Peyer's patch (tissue), 4 donors: ENCODE results near the gene PLCL2.

Source experiments
- CTCF ChIP-seq, 6 experiments: fragments of 450-650 bp in 4 of 6; fragments of 200-600 bp in 2 of 6; sonication (generic) in 1 of 6; IDR thresholded peaks; one replicate each; pipeline ENCODE4 v1.5.1; 2017 to 2019; ENCODE audit warnings: antibody characterized with exemption in 6 of 6, mild to moderate bottlenecking in 3 of 6, moderate library complexity in 1 of 6
- POLR2A ChIP-seq, 2 donors: fragments of 450-650 bp; IDR thresholded peaks; one replicate each; pipeline ENCODE4 v1.5.1; 2017; ENCODE audit warnings: antibody characterized with exemption in 2 of 2, mild to moderate bottlenecking in 2 of 2, moderate library complexity in 2 of 2

DNA sequence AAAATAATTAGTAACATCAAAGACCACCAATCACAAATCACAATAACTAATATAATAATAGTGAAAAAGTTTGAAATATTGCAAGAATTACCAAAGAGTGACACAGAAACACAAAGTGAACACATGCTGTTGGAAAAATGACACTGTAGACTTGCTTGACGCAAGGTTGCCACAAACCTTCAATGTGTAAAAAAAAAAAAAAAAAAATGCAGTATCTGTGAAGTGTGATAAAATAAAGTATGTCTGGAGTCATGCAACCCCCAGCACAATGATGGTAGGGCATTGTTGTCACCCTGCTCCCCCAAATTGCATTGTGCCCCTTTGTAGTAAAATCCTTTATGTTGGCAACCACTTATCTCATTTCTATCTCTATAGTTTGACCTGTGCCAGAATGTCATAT, 190.6 kb downstream of the PLCL2 start:
- no peak for TF ChIP-seq CTCF (IDR thresholded peaks at IDR 0.05)
- no peak for TF ChIP-seq POLR2A (IDR thresholded peaks at IDR 0.05)
